Cardiac muscle cell (in vitro differentiated cells and primary cell): ENCODE results near the gene GNA15. TPM values are rescaled to one million over a fixed set of nuclear protein-coding genes. Genes with fewer than 3 reads are reported as not detected.
"Not testable (repeated sequence)": the region's sequence is repeated elsewhere in the genome, so short reads cannot be mapped to it uniquely, and the experiment has no call there.

Source experiments
- DNase-seq, 2 donors: peaks; one replicate each; pipeline versions ENCODE4 v3.0.0 to v3.0.0-alpha.2; 2010 to 2017; ENCODE audit warnings: low read depth in 1 of 2, low spot score in 1 of 2
- H3K27ac ChIP-seq: fragments of 200-600 bp; sonication (generic); 2 replicates; pipeline ENCODE4 v1.5.1; 2016
- H3K27me3 ChIP-seq: fragments of 200-600 bp; sonication (generic); 2 replicates; pipeline ENCODE4 v1.6.0; 2016; ENCODE audit warnings: control low read depth
- H3K36me3 ChIP-seq: fragments of 200-600 bp; sonication (generic); 2 replicates; pipeline ENCODE4 v1.5.1; 2016; ENCODE audit warnings: control low read depth
- H3K4me1 ChIP-seq: fragments of 200-600 bp; sonication (generic); 2 replicates; pipeline ENCODE4 v1.8.1; 2017; ENCODE audit warnings: low read depth, mild to moderate bottlenecking, mixed run types
- H3K4me3 ChIP-seq: fragments of 200-600 bp; sonication (generic); 2 replicates; pipeline ENCODE4 v1.5.1; 2016; ENCODE audit warnings: mild to moderate bottlenecking
- H3K9me3 ChIP-seq: fragments of 200-600 bp; sonication (generic); 2 replicates; pipeline ENCODE4 v1.5.1; 2017; ENCODE audit warnings: low read depth, mild to moderate bottlenecking, control low read depth
- polyA plus RNA-seq: library from polyadenylated mRNA; unstranded; fragments of >200 nt; fragmentation: Nextera tagmentation; extraction: Ambion mirVana; gene quantifications from 2 replicates; pipeline ENCODE4 v1.2.1, GENCODE V29; 2016
- total RNA-seq: library from RNA; depleted of rRNA; stranded (reverse); fragments of >200 nt; gene quantifications from 2 replicates; pipeline ENCODE4 v1.2.3, GENCODE V29; 2016
- TF ChIP-seq, protein P1 (sequence below): IDR thresholded peaks from 2 replicates; pipeline ENCODE4 v1.5.1; 2012; ENCODE audit warnings: low read depth, mild to moderate bottlenecking, low read length

Gene GNA15
- total and polyA plus RNA-seq, 2 experiments from 2014 or later, result 0.12 TPM; not detected in 1

DNA sequence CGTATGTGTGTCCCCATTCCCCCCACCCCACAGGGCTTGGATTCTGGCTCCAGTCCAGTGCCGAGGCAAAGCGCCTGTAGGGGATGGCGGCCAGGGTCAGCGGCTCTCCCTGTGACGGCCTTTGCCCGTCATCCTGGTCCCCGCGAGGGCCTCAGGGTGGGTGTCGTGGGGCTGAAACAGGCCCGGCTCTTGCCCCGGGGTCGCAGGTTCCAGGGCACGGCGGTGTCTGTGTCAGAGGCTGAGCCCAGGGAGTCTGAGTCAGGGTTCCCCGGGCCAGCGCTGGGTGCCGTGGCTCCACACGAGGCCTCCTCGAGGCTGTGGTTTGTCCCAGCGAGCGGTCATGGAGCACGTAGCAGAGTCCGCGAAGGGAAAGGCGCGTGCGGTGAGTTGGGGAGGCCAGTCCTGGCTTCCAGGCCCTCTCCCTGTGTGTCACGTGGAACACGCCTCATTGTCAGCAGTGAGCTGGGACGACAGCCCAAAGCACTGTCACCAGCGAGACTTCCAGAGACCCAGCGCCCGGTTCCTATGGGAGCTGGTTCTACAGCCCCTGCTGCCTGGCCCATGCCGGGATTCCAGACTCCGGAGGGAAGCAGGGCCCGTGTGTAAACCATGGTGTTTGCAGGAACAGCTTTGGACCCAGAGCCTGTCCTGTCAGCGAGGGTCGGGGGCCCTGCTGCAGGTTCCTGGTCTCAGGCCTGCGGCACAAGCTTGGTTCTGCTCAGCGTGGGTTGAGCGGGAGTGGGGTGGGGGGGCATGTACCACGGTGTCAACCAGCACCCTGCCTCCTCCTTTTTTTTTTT is 63.3 kb downstream of the GNA15 start:
- H3K9me3 ChIP-seq, result no peaks in the 10 kb centered on the region
- H3K36me3 ChIP-seq, result no peaks in the 10 kb centered on the region
- TF ChIP-seq, protein P1, sequence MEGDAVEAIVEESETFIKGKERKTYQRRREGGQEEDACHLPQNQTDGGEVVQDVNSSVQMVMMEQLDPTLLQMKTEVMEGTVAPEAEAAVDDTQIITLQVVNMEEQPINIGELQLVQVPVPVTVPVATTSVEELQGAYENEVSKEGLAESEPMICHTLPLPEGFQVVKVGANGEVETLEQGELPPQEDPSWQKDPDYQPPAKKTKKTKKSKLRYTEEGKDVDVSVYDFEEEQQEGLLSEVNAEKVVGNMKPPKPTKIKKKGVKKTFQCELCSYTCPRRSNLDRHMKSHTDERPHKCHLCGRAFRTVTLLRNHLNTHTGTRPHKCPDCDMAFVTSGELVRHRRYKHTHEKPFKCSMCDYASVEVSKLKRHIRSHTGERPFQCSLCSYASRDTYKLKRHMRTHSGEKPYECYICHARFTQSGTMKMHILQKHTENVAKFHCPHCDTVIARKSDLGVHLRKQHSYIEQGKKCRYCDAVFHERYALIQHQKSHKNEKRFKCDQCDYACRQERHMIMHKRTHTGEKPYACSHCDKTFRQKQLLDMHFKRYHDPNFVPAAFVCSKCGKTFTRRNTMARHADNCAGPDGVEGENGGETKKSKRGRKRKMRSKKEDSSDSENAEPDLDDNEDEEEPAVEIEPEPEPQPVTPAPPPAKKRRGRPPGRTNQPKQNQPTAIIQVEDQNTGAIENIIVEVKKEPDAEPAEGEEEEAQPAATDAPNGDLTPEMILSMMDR, result no peak
- H3K27ac ChIP-seq, result no peak overlapping the region
- DNase-seq, result no peak
- no peaks in the 10 kb centered on the region for H3K27me3 ChIP-seq
- no peak overlapping the region for H3K4me3 ChIP-seq
- H3K4me1 ChIP-seq, result no peaks in the 10 kb centered on the region

DNA sequence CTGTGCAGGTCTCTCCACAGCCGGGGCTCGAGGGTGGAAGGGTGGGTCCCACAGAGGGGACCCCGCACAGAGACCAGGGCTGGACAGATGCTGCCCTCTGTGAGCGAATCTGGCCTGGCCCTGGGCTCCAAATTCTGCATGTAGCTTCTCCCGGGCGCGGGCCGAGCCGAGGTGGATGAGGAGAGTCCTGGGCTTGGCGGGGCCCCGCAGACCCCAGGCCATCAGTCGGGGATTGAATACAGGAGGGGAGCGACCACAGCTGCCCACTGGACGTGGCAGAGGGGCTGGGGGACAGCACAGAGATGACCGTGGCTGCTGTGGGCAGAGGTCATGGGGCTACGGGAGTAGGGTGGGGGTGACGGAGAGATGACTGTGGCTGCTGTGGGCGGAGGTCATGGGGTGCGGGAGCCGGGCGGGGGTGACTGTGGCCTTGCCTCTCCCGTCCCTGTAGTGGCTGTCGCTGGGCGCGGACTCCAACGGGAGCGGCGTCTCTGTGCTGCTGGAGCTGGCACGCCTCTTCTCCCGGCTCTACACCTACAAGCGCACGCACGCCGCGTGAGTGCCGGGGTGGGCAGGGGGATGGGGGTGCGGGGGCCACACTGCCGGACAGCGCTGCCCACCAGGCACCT is 65.4 kb downstream of the GNA15 start:
- DNase-seq, result no peak

DNA sequence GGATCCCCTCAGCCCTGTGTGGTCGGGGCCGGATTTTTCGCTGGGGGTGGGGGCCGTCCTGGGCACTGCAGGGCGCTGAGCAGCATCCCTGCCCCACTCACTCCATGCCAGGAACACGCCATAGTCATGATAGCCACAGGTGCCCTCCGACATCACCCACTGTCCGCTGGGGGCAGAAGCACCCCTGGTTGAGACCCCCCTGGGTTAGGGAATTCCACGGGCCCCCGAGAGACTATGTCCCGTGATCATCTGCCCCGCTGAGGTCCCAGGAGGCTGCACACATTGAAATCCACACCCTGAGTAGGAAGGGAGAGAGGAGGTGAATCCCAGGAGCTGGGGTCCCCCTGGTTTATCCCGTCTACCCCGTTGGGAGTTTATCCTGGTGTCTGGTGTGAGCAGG is 66.1 kb downstream of the GNA15 start:
- no peaks in the 10 kb centered on the region for H3K27me3 ChIP-seq
- peaks cover under 1% of the 10 kb centered on the region for H3K36me3 ChIP-seq
- TF ChIP-seq, protein P1, result no peak
- no peak overlapping the region for H3K4me3 ChIP-seq
- H3K4me1 ChIP-seq, result no peaks in the 10 kb centered on the region
- no peak overlapping the region for H3K27ac ChIP-seq
- DNase-seq, result no peak
- no peaks in the 10 kb centered on the region for H3K9me3 ChIP-seq

More for the DNA sequence above, 65.4 kb downstream of the GNA15 start:
- Histone ChIP-seq H3K9me3 (no peaks in the 10 kb centered on the region), H3K27me3 (no peaks in the 10 kb centered on the region), H3K27ac (no peak overlapping the region), H3K36me3 (no peaks in the 10 kb centered on the region), H3K4me1 (no peaks in the 10 kb centered on the region), H3K4me3 (no peak overlapping the region)
- TF ChIP-seq, protein P1, result no peak

DNA sequence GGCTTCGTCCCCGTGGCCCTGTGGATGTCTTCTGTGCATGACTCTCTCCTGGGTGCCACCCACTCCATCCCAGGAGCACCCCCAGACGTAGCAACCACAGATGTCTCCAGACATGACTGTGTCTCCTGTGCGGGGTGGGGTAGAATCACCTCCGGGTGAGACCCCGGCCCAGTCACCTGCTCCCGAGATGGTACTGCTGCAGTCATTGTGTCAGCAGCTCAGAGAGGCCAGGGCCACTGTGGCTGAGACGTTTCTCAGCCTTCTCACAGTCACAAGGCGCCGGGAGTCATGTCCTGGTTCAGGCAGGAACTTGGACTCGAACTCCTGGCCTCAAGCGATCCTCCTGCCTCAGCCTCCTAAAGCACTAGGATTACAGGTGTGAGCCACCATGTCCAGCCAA is 66.5 kb downstream of the GNA15 start:
- TF ChIP-seq, protein P1, result no peak
- H3K36me3 ChIP-seq, result peaks cover 4% of the 10 kb centered on the region
- no peaks in the 10 kb centered on the region for H3K4me1 ChIP-seq
- H3K27ac ChIP-seq, result no peak overlapping the region
- H3K27me3 ChIP-seq, result no peaks in the 10 kb centered on the region
- DNase-seq, result no peak
- no peaks in the 10 kb centered on the region for H3K9me3 ChIP-seq
- H3K4me3 ChIP-seq, result no peak overlapping the region

DNA sequence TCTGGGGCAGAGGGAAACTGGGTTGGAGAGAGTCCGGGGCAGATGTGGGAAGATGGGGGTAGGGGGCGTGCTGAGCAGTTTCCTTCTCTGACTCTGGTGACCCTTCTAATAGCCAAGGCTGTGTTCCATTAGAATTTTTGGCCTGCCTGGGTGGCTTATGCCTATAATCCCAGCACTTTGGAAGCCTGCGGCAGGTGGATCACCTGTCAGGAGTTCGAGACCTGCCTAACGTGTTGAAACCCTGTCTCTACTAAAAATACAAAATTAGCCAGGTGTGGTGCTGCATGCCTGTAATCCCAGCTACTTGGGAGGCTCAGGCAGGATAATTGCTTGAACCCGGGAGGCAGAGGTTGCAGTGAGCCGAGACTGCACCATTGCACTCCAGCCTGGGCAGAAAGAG is 67.1 kb downstream of the GNA15 start:
- H3K4me3 ChIP-seq, H3K27me3 ChIP-seq, H3K27ac ChIP-seq, H3K4me1 ChIP-seq, DNase-seq, H3K9me3 ChIP-seq, H3K36me3 ChIP-seq: not testable (repeated sequence)
